ENCODE results near the gene FOS.

FOS gene

DNA sequence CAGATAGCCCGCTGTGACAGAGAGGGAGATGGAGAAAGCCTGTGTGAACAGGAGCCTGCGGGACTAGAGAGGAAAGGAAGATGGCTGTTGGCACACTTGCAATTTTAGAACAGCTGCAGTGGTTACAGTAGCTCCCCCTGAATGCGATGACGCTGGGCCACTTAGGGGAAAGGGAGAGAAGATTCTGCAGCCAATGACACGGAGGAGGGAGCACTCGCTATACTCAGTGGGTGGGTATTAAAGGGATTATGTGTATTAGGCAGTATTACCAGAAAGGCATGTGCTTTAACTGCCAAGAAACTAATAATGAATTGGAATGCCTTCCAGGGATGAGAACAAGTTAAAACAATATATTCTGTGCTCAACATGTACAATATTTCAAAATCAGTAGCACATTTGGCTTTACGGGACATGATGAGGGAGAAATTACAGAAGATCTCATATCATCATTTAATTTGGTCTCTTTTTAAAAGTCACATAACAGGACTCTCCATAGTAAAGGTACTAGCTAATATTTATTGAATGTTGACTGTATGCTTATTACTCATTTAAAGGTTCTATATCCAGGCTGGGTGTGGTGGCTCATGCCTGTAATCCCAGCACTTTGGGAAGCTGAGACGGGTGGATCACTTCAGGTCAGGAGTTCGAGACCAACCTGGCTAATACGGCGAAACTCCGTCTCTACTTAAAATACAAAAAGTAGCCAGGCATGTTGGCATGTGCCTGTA lies 35.9 kb upstream of the FOS start:
- TF ChIP-seq, protein P1, sequence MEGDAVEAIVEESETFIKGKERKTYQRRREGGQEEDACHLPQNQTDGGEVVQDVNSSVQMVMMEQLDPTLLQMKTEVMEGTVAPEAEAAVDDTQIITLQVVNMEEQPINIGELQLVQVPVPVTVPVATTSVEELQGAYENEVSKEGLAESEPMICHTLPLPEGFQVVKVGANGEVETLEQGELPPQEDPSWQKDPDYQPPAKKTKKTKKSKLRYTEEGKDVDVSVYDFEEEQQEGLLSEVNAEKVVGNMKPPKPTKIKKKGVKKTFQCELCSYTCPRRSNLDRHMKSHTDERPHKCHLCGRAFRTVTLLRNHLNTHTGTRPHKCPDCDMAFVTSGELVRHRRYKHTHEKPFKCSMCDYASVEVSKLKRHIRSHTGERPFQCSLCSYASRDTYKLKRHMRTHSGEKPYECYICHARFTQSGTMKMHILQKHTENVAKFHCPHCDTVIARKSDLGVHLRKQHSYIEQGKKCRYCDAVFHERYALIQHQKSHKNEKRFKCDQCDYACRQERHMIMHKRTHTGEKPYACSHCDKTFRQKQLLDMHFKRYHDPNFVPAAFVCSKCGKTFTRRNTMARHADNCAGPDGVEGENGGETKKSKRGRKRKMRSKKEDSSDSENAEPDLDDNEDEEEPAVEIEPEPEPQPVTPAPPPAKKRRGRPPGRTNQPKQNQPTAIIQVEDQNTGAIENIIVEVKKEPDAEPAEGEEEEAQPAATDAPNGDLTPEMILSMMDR (conservative IDR thresholded peaks at IDR 0.05; ENCODE audit: low read depth) = no peak
- ChIA-PET CTCF (no interaction called here), POLR2A (ENCODE audit: low non-redundant PET) (no interaction called here)
- peak overlapping the region; percentile 98 for H3K27ac ChIP-seq
- DNase-seq (ENCODE audit: low spot score) = peak; percentile 66

DNA sequence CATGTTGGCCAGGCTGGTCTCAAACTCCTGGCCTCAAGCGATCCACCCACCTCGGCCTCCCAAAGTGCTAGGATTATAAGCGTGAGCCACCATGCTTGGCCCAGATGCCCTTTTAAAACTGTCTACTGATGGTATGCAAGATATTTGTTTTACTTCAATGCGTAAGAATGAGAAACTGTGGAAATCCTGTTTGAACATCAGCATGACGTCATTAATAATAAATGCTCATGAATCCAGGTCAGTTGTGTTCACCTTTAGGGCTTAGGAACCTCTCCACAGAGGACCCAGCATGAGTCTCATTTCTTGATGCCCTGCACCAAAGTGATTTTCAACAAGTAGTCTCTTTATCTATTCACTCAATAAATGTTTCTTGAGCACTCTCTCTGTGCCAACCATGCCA lies 34.5 kb upstream of the FOS start:
- ChIA-PET POLR2A (ENCODE audit: low non-redundant PET) (no interaction called here), CTCF (no interaction called here)
- TF ChIP-seq, protein P1 (conservative IDR thresholded peaks at IDR 0.05; ENCODE audit: low read depth) = no peak
- DNase-seq (ENCODE audit: low spot score) = no peak
- peak overlapping the region; percentile 98 for H3K27ac ChIP-seq

DNA sequence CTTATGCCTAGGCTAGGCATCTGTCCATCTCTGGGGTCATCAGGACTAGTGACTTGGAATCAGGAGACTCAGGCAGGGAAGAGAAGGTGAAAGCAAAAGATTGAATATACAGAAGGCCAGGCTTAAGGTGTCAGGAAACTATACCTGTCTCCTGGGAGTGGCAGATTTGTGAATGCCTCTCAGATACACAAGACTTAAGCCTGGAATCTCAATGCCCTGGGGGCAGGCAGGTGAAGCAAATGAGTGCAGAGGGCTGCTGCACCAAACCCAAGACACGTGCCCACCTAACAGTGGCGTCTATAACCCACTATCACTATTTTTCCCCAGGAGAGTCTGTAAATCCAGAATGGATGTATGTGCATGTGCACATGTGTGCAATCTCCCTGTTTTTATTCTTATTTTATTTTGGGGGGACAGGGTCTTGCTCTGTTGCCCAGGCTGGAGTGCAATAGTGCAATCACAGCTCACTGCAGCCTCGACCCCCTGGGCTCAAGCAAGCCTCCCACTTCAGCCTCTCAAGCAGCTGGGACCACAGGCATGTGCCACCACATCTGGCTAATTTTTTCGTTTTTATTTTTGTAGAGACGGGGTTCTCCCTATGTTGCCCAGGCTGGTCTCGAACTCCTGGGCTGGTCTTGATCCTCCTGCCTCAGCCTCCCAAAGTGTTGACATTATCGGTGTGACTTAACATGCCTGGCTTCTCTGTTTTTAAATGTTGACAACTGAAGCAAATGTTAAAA lies 31.9 kb upstream of the FOS start:
- TF ChIP-seq, protein P1 (conservative IDR thresholded peaks at IDR 0.05; ENCODE audit: low read depth) = no peak
- no peak for DNase-seq (ENCODE audit: low spot score)
- POLR2A ChIA-PET (ENCODE audit: low non-redundant PET) = no interaction called here
- CTCF ChIA-PET = no interaction called here
- peak overlapping the region; percentile 11; the same call in 1 of the 2 replicates for H3K27ac ChIP-seq

DNA sequence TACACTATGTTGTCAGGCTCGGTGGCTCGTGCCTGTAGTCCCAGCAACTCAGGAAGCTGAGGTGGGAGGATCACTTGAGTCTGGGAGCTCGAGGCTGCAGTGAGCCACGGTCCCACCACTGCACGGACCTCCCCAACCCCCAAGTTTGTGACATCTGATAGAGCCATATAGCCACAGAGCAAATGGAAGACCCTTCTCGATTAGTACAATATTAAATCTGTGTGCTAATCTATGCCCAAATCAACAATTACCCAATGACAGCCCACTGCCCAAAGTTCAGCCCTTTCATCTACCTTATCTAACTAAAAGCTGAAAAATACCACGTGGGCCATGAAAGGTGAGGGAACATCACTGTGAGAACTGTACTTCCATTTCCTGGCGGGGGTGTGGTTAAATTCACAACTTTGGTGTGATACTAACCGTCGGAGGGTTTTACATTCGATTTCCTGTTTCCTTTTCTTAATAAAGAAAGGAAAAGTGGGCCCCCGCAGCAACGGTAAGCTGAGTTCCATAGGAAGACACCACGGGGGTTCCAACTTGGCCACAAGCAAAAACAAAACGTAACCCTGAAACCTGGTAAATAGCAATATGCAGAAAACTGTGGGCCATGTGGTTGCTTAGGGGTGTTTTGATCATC lies 31.2 kb upstream of the FOS start:
- DNase-seq (ENCODE audit: low spot score) = no peak
- ChIA-PET CTCF (no interaction called here), POLR2A (ENCODE audit: low non-redundant PET) (no interaction called here)
- TF ChIP-seq, protein P1 (conservative IDR thresholded peaks at IDR 0.05; ENCODE audit: low read depth) = no peak
- H3K27ac ChIP-seq = peak overlapping the region; percentile 11; the same call in 1 of the 2 replicates

DNA sequence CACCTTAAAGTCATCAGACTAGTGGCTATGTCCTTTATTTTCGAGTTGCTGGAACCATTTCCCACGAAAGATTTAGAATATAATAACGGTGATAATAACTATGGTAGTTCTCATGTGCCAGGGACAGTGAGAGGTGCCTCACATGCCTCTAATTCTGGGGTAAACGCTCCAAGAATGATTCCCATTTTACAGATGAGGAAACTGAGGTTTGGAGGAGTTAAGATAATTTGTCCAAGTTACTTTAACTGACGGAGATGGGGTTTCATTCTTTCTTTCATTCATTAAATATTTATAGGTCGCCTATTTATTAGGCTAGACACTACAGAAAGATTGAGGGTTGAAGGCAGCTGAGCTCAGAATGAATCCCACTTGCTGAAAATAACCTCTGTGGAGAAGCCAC lies 30.7 kb upstream of the FOS start:
- no peak overlapping the region for H3K27ac ChIP-seq
- POLR2A ChIA-PET (ENCODE audit: low non-redundant PET) = no interaction called here
- CTCF ChIA-PET = no interaction called here

More for the DNA sequence above, 30.7 kb upstream of the FOS start:
- TF ChIP-seq, protein P1 (conservative IDR thresholded peaks at IDR 0.05; ENCODE audit: low read depth) = no peak
- no peak for DNase-seq (ENCODE audit: low spot score)

Data from RWPE1 (cell line).